IPS-NIHi11 (cell line): Measurements from ENCODE around the gene TMEM106B.

ENCODE experiments used
- DNase-seq: peaks from one replicate; pipeline ENCODE4 v3.0.0; 2012; ENCODE audit warnings: mixed read lengths, low spot score

TMEM106B gene

DNA sequence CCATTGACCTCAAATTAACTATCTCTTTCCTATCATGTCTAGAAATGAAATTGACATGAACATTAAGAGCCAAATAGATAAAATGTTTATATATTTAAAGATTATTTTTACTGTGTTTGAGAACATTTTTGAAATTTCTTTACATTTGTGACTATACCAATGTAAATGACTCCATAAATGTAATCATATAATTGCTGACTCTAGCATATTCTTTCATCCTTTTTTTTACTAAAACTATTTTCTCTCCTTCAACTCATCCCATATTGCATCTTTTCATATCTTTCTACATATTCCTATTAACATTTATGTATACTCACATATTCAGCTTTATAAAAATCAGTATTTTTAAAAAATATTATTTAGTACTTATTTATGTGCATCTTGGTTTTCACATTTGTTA is 16.9 kb downstream of the TMEM106B start:
- DNase-seq, result no peak

GRCh38 chr7:12229046-12229445 is 18.0 kb downstream of the TMEM106B start:
- DNase-seq, result no peak

DNA sequence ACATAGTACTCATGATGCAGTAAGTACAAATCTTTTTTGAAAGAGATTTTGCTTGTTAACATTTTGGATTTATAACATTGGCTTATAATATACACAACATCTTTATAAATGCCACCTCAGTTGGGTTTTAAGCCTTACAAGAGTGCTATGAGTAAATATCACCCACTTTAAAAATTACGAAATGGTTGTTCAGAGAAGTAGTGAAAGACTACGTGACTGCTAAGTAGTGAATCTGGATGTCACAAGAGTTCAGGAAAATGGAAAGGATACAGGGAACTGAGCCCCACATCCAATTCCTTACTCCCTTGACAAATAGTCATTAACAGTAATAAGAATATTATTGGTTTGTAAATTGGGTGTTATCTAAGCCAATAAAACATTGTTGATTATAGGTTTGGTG is 20.0 kb downstream of the TMEM106B start:
- no peak for DNase-seq

DNA sequence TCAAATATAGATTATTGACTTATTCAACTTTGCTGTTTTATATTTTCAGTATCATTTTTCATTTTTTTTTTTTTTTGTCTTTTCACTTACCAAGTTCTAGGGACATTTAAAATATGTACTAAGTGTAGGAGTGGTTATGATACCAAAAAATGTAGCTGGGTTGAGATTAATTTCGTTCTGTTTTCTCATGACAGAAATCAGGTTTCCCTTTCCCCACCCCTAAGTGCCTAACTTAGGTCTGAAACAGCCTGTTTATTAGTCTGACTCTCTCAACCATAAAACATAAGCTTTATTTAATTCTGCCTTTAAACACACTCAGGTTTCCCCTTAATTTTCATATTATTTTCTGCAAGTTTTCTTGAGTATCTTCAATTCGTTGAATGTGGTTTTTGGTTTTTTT is 22.1 kb downstream of the TMEM106B start:
- no peak for DNase-seq

DNA sequence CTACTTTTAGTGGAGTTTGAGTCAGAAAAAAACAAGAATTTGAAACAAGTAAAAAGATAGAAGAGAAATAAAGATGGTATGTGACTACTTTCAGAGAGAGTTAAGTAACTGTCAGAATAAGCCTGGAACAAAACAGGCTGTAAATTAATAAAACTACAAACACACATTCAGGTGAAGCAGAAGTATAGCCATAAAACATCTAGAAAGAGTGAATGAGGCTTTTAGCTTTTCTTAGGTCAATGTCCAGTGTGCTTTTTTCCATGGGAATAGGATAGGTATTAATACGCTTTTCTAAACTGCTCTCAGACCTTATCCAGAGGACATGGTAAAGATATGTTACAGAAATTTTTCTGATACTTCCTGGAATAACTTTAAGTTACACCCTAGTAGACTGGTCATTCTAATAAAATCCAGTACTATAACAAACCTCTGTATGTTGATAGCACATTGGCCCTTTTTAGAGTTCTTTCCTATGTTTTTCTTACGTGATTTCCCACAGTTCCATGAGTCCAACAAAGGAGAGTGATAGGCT is 23.3 kb downstream of the TMEM106B start:
- no peak for DNase-seq

DNA sequence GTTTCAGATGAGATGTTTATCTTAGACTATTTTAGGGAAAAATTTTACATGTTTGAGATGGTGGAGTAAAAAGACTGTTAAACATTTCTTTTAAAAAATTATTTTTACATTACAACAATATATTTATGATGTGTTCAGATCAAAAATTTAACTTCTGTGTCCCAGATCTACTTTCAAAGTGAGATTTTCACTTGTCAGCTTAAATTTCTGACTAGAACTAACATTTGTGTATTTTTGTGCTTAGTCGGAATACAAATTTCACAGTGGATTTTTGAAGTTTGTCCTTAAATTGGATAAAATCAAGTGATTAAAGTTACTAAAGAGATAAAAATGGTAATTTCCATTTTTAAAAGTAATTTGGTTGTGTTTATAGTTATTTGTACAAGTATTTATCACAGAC is 24.9 kb downstream of the TMEM106B start:
- no peak for DNase-seq

DNA sequence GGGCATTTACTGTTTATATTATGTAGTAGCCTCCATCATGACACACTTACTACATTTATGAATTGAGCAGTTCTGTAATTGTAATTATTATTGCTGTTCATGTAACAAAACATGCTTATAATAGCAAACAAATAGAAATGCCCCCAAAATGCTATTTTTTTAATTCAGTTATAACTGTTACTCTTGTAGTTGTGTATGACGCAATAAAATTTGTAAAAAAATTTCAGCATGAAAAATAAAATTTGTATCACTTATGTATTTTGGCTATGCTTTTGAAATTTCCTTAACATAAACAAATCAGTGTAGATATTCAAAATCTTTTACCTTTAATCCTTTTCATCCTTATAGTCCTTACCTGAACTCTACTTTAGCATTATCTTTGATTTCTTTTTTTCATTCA is 25.9 kb downstream of the TMEM106B start:
- no peak for DNase-seq

DNA sequence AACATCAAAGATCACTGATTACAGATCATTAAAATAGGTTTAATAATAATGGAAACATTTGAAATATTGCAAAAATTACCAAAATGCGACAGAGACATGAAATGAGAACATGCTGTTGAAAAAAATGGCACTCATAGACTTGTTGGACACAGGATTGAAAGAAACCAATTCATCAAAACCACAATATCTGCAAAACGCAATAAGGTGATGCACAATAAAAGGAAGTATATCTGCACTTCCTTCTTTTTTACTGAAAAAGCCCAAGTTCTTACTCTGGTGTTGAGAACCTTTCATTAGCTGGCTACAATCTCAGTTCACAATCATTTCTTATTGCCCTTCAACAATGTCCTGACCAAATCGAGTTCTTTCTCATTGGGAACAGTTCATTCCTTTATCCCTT is 28.7 kb downstream of the TMEM106B start:
- no peak for DNase-seq

GRCh38 chr7:12244129-12244528 is 33.0 kb downstream of the TMEM106B start:
- DNase-seq, result peak; percentile 44

GRCh38 chr7:12244694-12245093 is 33.6 kb downstream of the TMEM106B start:
- DNase-seq, result no peak

- DNase-seq, result no peak
Observed at GRCh38 chr7:12249706-12250105, 38.6 kb downstream of the TMEM106B start.

GRCh38 chr7:12250232-12250631 is 39.1 kb downstream of the TMEM106B start:
- no peak for DNase-seq

DNA sequence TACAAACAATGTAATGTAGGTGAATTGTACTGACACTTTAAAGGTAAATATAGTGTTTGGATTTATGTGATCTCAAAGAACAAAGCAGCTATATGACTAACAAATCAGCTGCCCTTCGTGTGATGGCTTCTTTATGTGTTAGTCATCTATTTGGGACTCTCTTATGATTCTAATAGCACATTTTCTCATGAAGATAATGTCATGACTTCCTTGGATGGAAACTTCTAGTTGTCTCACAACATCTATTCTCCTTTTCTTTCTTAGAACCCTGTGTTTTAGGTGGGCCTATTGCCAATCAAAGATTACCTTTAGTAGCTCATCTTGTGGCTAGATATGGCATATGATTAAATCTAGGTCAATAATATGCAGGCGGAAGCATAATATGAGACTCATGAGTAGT is 45.0 kb downstream of the TMEM106B start:
- no peak for DNase-seq

- no peak for DNase-seq
Observed at GRCh38 chr7:12257582-12257981, 46.5 kb downstream of the TMEM106B start.

DNA sequence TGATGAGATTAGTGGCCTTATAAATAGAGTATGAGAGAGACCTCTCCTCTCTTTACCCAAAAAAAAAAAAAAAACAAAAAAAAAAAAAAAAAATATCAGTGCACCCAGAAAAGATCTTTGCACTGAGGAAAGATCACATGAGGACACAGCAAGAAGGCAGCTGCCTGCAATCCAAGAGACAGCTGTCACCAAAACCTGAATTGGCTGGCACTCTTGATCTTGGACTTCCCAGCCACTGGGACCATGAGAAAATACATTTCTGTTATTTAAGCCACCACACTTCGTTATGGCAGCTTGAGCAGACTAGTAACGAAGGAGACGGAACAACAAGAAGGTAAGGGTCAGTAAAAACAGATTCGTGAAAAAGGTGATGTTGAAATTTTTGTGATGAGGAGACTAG is 47.0 kb downstream of the TMEM106B start:
- DNase-seq, result no peak

DNA sequence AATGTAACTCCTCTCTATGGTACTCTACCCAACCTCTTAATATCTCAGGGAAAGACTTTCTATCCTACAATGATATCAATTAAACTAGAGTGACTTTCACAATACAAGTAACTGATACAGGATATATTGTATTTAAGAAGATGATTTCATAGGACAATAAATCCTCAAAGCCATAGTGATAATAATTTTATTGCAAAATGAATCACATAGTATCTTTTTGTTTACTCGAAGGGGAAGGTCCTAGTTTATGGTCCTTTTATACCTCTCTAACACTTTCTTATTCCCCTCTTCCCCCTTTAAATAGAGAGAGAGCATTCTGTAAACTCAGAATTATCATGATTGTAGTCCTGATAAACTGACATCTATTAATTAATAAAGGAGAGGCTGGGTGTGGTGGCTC is 56.4 kb downstream of the TMEM106B start:
- no peak for DNase-seq

DNA sequence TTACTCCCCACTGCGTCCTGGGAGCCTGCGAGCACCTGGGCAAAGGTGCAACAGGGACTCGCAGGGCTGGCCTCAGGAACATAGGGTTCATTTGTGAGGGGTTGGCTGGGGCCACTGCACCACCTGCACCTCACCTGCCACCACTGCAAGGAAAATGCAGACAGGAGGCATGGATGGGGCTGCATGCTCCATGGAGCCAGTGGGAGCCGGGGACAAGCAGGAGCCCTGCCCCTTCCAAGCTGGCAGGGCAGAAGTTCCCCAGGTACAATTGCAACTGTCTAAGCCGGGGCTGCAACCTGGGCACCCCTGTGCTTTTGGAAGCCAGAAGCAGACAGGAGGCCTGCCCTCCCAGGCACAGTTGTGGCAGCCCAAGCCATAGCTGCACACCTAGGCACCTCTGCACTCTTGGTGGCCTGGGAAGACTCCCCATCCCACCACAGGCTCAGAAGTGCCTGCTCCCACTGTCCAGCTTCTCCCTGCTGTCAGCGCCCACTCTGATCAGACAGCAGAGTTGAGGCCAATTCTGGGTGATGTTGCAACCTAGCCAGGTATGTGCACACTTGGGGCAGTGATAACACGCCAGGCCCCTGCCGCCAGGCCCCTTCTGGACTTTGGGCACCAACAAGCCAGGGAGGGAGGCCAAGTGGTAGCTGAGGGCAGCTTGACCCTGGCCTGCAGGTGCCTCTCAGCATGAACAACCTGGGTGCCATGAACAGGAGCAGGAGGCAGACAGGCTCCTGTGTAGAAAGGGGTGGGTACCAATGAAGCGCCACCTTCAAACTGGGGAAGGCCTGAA is 58.2 kb downstream of the TMEM106B start:
- no peak for DNase-seq

DNA sequence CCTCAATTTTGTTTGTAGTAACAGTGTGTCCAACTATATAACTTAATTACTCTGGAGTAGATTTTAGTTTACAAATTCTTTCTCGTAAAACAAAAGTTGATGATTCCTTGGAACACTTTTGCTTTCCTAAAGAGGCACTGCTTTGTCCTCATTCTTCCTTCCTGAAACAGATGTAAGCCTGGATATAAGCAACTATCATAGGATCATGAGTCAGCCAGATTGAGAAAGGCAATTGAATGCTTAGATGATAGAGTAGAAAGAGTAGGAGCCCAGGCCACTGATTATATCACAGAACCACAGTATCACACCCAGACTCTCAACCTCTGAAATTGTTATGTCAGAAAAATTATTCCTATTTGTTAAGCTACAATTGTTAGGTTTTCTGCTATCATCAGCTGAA is 69.9 kb downstream of the TMEM106B start:
- DNase-seq, result no peak

DNA sequence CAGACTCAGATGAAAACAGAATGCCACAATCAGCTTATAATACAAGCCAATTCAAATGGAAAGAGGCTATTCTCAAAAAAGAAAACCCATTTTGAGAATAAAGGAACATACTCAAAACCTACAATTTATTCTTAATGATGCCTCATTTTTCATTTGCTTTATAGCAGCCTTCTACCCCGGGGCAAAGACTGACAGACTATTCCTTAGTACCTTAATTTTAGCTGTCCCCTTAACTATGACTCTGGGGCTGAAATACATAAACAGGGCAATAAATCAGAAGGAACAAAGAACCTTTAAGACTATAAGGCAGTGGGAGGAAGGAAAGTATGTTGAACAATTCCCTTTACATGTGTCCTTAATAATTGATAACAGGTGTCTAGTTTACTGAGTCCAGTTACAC is 76.8 kb downstream of the TMEM106B start:
- no peak for DNase-seq

DNA sequence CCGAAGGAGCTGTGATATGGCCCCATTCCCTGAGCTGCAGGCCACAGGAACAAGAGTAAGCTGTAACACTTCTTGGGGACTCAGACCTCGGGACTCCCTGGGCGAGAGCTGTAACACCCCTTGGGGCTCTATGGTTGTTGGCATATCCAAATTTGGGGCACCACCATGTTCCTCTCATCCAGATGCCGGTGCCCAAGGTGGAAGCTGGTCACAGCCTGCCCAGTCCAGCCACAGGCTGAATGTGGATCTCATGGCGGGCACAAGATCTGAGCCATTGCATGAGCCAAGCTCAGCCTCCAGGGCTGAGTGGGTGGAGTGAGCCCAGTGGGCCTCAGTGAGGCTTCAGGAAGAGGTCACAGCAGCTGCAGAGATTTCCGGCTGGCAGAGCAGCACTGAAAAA is 78.9 kb downstream of the TMEM106B start:
- DNase-seq, result no peak

GRCh38 chr7:12290761-12291160 is 79.7 kb downstream of the TMEM106B start:
- no peak for DNase-seq

DNA sequence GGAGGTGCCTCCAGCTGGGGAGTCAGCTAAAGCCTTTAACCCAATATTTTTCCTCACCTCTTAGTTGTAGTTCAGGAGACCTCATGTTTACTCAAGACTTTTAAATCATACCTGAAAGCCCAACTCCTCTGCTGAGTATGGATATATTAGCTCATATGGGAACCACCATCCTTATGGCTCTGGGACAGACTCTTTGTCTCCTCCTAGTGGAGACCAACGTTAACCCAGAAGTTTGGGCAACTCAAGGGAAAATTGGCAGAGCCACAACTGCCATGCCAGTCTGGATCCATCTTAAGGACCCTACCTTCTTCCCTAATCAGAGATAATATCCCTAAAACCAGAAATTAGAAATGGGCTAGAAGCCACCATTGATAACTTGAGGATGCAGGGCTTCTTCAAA is 80.8 kb downstream of the TMEM106B start:
- no peak for DNase-seq
